Esophagus (tissue), 2 donors: Measurements from ENCODE around the gene GPR158. TPM values are rescaled to one million over a fixed set of nuclear protein-coding genes. Genes with fewer than 3 reads are reported as not detected.

Source experiments
- H3K27ac ChIP-seq, 2 donors: one replicate each; pipeline ENCODE4 v1.5.1; 2013; ENCODE audit warnings: low read depth in 2 of 2, mild to moderate bottlenecking in 2 of 2, inconsistent platforms in 1 of 2, low read length in 1 of 2, moderate library complexity in 1 of 2
- H3K27me3 ChIP-seq, 2 donors: one replicate each; pipeline ENCODE4 v1.6.1; 2013; ENCODE audit warnings: low read length in 2 of 2, control low read depth in 1 of 2, mild to moderate bottlenecking in 1 of 2; ENCODE audit not compliant: insufficient read depth in 2 of 2, control insufficient read depth in 1 of 2
- H3K36me3 ChIP-seq, 2 donors: one replicate each; pipeline ENCODE4 v1.6.1; 2013; ENCODE audit warnings: low read length in 1 of 2; ENCODE audit not compliant: control insufficient read depth in 2 of 2, insufficient read depth in 2 of 2
- H3K4me1 ChIP-seq, 2 donors: one replicate each; pipeline ENCODE4 v1.6.1; 2013; ENCODE audit warnings: low read length in 1 of 2; ENCODE audit not compliant: control insufficient read depth in 2 of 2, insufficient read depth in 2 of 2
- H3K4me3 ChIP-seq, 2 donors: one replicate each; pipeline ENCODE4 v1.5.1; 2013; ENCODE audit warnings: low read length in 2 of 2, mild to moderate bottlenecking in 2 of 2, low read depth in 1 of 2, moderate library complexity in 1 of 2
- H3K9me3 ChIP-seq, 2 donors: one replicate each; pipeline ENCODE4 v1.6.1; 2013; ENCODE audit warnings: mild to moderate bottlenecking in 2 of 2, low read depth in 1 of 2, low read length in 1 of 2, moderate library complexity in 1 of 2; ENCODE audit not compliant: control insufficient read depth in 2 of 2, insufficient read depth in 1 of 2
- WGBS, 2 donors: extraction: QIAGEN DNeasy Blood & Tissue Kit; methylation state at CpG; one replicate each; pipeline ENCODE4 v1.1.7; 2013; 5-methylcytosine and 5-hydroxymethylcytosine counted together
- polyA plus RNA-seq, 2 donors: library from polyadenylated mRNA; stranded (reverse); fragments of 200-250 nt; gene quantifications; one replicate each; pipeline ENCODE4 v1.2.3, GENCODE V29; 2013
- donor health status: healthy with polysubstance abuse.
- donor health status: Bipolar disorder and iron deficiency.

GPR158 gene
- polyA plus RNA-seq, 2 donors = under 0.01 TPM; not detected in 1

- no peaks in the 10 kb centered on the region for H3K36me3 ChIP-seq
- no peaks in the 10 kb centered on the region for H3K9me3 ChIP-seq
- no peak overlapping the region for H3K4me3 ChIP-seq
- H3K27me3 ChIP-seq = no peaks in the 10 kb centered on the region
- no peak overlapping the region for H3K27ac ChIP-seq
- WGBS, 2 donors = 56 to 57% methylated on average over 7 of the region's 7 CpGs
- no peaks in the 10 kb centered on the region for H3K4me1 ChIP-seq
Observed at GRCh38 chr10:25530306-25530705, 355.5 kb downstream of the GPR158 start.

- no peaks in the 10 kb centered on the region for H3K36me3 ChIP-seq
- WGBS, 2 donors = 63 to 71% methylated on average over 5 of the region's 5 CpGs
Observed at GRCh38 chr10:25531457-25532061, 356.8 kb downstream of the GPR158 start.

DNA sequence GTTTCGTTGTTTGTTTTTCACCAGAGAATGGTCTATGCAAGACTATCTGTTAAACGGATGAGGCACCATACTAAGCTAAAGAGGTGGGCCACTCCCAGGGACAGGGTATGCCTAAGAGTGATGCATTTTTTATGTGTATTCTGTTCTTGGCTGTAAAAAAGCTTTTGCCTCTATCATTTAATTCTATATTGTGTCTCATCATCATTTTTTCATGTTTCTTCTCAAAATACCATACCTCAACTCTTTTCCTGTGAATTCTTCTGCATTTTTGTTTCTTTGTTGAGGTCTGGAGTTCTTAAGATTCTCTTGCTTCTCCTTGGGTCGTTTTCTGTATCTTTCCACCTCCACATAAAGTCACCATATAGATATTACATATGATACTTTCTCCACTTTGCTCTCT, 357.4 kb downstream of the GPR158 start:
- Histone ChIP-seq H3K27ac (no peak overlapping the region), H3K4me3 (no peak overlapping the region), H3K4me1 (no peaks in the 10 kb centered on the region), H3K9me3 (no peaks in the 10 kb centered on the region), H3K27me3 (no peaks in the 10 kb centered on the region), H3K36me3 (no peaks in the 10 kb centered on the region)
- 63 to 65% methylated on average over 3 of the region's 3 CpGs for WGBS, 2 donors

More at GRCh38 chr10:25531457-25532061, 356.8 kb downstream of the GPR158 start:
- H3K4me1 ChIP-seq = no peaks in the 10 kb centered on the region
- no peaks in the 10 kb centered on the region for H3K9me3 ChIP-seq
- no peak overlapping the region for H3K27ac ChIP-seq
- no peaks in the 10 kb centered on the region for H3K27me3 ChIP-seq
- H3K4me3 ChIP-seq = no peak overlapping the region

GRCh38 chr10:25536027-25536426, 361.2 kb downstream of the GPR158 start:
- Histone ChIP-seq H3K9me3 (peaks cover 0 to 4% of the 10 kb centered on the region in 2 donors), H3K27ac (no peak overlapping the region), H3K4me1 (no peaks in the 10 kb centered on the region), H3K4me3 (no peak overlapping the region), H3K27me3 (no peaks in the 10 kb centered on the region), H3K36me3 (no peaks in the 10 kb centered on the region)

DNA sequence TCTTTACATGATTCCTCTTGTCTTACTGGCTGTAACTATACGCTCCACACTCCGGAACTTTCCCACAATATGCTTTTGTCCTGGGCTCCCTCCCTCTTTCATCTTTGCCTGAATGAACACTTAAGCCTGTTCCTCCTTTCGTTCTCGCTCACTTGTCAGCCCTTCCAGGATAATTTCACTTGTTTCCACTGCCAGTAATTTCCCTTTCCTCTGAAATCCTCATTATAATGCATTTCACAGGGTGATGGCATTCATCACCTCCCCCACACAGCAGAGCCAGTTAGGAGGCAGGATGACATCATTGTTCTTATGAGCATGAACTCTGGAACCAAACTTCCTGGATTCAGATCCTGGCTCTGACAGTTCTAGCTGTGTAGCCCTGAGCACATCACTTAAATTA, 372.6 kb downstream of the GPR158 start:
- 52 to 63% methylated on average over 4 of the region's 4 CpGs for WGBS, 2 donors
- Histone ChIP-seq H3K36me3 (no peaks in the 10 kb centered on the region), H3K27me3 (no peaks in the 10 kb centered on the region), H3K27ac (no peak overlapping the region), H3K9me3 (no peaks in the 10 kb centered on the region), H3K4me3 (no peak overlapping the region), H3K4me1 (no peaks in the 10 kb centered on the region)

- Histone ChIP-seq H3K27me3 (no peaks in the 10 kb centered on the region), H3K4me3 (no peak overlapping the region), H3K4me1 (no peaks in the 10 kb centered on the region), H3K27ac (no peak overlapping the region), H3K36me3 (no peaks in the 10 kb centered on the region), H3K9me3 (no peaks in the 10 kb centered on the region)
- 80 to 84% methylated on average over 5 of the region's 5 CpGs for WGBS, 2 donors
Observed at GRCh38 chr10:25552283-25552919, 377.6 kb downstream of the GPR158 start.

GRCh38 chr10:25555865-25556264, 381.1 kb downstream of the GPR158 start:
- H3K9me3 ChIP-seq = no peaks in the 10 kb centered on the region
- H3K4me1 ChIP-seq = no peaks in the 10 kb centered on the region
- no peak overlapping the region for H3K4me3 ChIP-seq
- no peaks in the 10 kb centered on the region for H3K36me3 ChIP-seq
- H3K27me3 ChIP-seq = no peaks in the 10 kb centered on the region
- no peak overlapping the region for H3K27ac ChIP-seq
- WGBS, 2 donors = 84 to 86% methylated on average over 5 of the region's 5 CpGs

GRCh38 chr10:25556457-25556856, 381.7 kb downstream of the GPR158 start:
- WGBS, 2 donors = 27 to 31% methylated on average over 5 of the region's 5 CpGs
- no peak overlapping the region for H3K4me3 ChIP-seq
- no peaks in the 10 kb centered on the region for H3K27me3 ChIP-seq
- no peaks in the 10 kb centered on the region for H3K9me3 ChIP-seq
- no peaks in the 10 kb centered on the region for H3K4me1 ChIP-seq
- H3K36me3 ChIP-seq = no peaks in the 10 kb centered on the region
- H3K27ac ChIP-seq = no peak overlapping the region

DNA sequence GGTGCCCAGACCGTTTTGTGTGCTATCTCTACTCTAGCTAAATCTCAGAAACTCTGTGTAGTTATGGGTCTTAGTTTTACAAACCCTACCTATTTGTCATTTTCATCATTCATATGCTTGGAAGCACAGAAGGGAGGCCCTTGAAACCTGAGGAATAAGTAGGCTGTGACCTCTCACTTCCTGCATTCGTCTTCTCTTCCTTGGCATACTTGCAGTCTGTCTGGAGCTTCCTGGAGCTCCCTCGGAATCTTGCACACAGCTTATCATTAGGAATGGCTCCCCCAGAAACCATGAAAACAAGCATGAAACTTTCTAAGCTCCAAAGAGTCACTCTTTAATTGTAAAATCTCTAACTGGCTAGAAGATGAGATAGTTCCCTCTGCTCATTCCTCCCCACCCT, 382.3 kb downstream of the GPR158 start:
- Histone ChIP-seq H3K27ac (no peak overlapping the region), H3K27me3 (no peaks in the 10 kb centered on the region), H3K36me3 (no peaks in the 10 kb centered on the region), H3K4me3 (no peak overlapping the region), H3K9me3 (no peaks in the 10 kb centered on the region), H3K4me1 (no peaks in the 10 kb centered on the region)
- 47 to 49% methylated on average over 3 of the region's 3 CpGs for WGBS, 2 donors

DNA sequence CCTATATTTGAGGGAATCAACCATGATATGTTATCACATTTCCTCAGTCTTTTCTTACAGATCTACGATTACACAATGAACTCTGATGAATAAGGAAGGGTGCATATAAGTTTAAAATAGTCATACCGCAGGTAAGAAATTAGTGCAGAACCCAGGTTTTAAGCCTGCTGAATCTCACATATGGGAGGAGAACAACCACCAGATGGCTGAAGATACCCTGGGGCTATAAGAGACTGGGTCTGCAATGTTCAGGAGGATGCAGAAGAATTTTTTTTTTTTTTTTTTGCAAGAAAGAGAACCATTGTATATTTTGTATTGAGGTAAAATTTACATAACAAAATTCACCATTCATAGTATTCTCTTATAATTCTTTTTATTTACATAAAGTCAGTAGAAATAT, 387.0 kb downstream of the GPR158 start:
- Histone ChIP-seq H3K9me3 (no peaks in the 10 kb centered on the region), H3K4me3 (no peak overlapping the region), H3K27ac (no peak overlapping the region), H3K36me3 (no peaks in the 10 kb centered on the region), H3K4me1 (no peaks in the 10 kb centered on the region), H3K27me3 (no peaks in the 10 kb centered on the region)
- WGBS, 2 donors = 89% methylated on average over 2 of the region's 2 CpGs
